GM18498 (cell line): ENCODE results near the gene AFF3.

Experiments
- ATAC-seq: cut with Tn5 transposase; IDR thresholded peaks from one replicate; pipeline ENCODE4 v1.9.1; 2021; ENCODE audit warnings: mild to moderate bottlenecking, moderate library complexity; ENCODE audit not compliant: unreplicated experiment

AFF3 gene

DNA sequence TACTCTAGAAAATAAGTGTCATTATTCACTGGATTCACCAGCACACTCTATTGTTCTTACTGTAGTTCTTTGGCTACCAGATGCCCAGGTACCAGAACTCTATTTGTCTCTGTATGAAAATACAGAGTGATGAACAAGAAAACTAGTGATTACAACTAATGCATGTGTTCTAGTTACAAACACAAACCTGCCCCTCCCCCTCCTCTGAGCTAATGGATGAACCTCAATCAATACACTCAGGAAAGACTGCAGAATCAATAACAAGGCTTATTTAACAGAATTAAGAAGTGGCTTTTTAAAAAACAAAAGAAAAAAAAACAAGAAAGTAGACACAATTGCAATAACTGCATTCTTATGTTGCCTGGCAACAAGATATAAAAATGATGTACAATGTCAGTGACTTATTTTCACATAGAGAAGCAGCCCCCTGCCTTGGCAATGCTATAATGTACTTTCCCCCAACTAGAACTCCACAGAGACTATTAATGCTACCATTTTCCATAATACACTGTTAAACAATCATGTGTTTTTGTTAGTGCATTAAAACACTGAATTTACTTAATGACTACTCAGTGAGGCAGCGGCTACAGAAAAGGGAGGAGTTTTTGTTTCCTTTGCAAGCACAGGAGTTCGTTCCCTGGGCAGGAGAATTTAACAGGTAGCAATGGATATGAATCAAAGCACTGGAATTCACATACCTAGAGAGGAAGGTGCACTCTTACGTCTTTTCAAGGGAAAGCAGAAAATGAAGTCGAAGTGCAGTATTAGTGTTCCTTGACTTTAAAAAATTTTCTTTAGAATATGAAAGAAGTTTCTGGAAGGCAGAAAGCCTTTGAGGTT is 333.8 kb downstream of the AFF3 start:
- ATAC-seq, result no peak

DNA sequence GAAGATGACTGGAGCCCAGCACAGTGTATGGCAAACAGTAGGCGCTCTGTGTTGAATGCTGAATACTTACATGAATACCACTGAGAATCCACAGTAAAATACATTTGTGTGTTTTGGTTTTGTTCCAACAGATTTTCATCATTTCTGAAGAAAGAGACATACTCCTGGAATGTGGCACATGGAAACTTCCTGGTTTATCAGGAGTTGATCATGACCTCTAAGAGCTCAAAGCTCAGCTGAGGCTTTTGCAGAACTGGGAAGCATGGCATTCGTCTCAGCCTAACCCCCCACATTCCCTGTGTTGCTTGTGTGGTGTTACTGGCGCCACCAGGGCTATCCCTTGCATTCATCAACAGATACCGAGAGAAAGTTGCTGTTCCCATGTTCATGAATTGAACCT is 335.6 kb downstream of the AFF3 start:
- no peak for ATAC-seq

GRCh38 chr2:99805930-99806476 is 336.4 kb downstream of the AFF3 start:
- no peak for ATAC-seq

DNA sequence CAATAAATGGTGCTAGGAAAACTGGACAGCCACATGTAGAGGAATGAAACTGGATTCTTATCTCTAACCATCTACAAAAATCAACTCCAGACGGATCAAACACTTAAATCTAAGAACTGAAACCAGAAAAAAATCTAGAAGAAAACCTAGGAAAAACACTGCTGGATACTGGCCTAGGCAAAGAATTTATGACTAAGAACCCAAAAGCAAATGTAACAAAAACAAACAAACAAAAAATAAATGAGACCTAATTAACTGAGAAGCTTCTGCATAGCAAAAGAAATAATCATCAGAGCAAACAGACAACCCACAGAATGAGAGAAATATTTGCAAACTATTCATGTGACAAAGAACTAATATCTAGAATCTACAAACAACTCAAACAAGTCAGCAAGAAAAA is 338.5 kb downstream of the AFF3 start:
- ATAC-seq, result no peak

DNA sequence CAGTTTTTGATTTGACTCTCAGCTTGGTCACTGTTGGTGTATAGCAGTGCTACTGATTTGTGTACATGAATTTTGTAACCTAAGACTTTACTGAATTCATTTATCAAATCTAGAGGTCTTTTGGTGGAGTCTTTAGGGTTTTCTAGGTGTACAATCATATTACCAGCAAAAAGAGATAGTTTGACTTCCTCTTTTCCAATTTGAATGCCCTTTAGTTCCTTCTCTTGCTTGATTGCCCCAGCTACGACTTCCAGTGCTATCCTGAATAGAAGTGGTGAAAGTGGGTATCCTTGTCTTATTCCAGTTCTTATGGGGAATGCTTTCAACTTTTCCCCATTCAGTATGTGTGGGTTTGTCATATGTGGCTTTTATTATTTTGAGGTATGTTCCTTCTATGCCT is 339.7 kb downstream of the AFF3 start:
- ATAC-seq, result no peak

- no peak for ATAC-seq
Observed at GRCh38 chr2:99801327-99801901, 341.0 kb downstream of the AFF3 start.

DNA sequence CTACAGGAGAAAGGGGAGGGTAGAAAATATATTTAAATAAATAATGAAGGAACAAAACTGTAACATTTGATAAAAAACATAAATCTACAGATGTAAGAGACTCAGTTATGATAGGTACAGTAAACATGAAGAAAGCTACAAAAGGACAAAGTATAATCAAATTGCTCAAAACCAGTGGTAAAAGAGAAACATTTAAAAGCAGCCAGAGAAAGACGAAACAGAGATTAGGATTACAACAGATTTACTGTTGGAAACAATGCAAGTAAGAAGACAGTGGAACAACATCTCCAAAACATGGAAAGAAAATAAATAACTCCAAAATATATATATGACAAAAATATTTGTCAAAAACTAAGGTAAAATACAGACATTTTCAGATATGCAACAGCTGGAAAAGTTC is 344.9 kb downstream of the AFF3 start:
- ATAC-seq, result no peak

GRCh38 chr2:99794414-99794813 is 348.0 kb downstream of the AFF3 start:
- no peak for ATAC-seq

DNA sequence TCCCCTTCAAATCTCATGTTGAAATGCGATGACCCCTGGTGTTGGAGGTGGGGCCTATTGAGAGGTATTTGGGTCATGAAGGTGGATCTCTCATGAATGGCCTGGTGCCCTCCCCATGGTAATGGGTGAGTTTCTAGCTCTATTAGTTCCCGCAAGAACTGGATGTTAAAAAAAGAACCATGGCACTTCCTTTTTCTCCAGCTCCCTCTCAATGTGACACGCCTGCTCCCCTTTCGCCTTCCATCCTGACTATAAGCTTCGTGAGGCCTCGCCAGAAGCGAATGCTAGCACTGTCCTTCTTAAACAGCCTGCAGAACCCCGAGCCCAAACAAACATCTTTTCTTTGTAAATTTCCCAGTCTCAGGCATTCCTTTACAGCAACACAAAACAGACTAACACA is 349.4 kb downstream of the AFF3 start:
- no peak for ATAC-seq

DNA sequence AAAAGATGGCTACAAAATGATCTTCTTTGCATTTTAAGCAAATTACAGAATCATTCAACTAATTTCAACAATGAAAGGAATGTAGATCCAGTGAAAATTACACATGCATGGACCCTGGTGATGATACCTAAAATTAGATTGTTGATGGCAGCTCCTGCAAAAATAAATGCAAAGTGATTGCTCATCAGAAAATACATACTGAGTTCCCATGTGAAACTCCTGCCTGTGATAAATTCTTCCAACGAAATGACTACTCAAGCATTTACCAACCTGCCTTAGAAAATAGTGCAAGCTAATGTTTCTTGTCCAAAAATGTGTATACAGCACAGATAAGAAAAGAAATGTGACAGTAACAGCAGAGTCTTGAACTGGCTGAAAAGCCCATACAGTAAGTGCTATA is 352.5 kb downstream of the AFF3 start:
- no peak for ATAC-seq

GRCh38 chr2:99787769-99788382 is 354.5 kb downstream of the AFF3 start:
- no peak for ATAC-seq

- no peak for ATAC-seq
Observed at GRCh38 chr2:99786636-99787390, 355.6 kb downstream of the AFF3 start.

- no peak for ATAC-seq
Observed at GRCh38 chr2:99784946-99785345, 357.4 kb downstream of the AFF3 start.

GRCh38 chr2:99784282-99784681 is 358.1 kb downstream of the AFF3 start:
- no peak for ATAC-seq

DNA sequence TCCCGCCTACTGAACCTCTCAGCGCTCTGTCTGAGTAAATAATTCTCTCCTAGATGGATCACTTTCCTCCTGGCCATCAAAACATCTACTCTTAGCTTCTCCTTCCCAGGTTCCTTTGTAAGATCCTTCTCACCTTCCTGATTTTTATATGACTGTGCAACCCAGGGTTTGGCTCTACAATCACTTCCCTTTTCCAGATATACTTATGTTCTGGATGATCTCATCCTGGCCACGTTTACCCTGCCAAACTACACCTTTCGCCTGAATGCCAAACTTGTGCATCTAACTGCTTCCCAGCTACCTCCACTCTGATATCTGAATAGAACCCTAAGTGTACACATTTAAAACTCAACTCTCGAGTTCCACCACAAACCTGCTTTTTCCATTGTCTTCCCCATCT is 362.1 kb downstream of the AFF3 start:
- no peak for ATAC-seq

GRCh38 chr2:99779276-99779675 is 363.1 kb downstream of the AFF3 start:
- ATAC-seq, result no peak

DNA sequence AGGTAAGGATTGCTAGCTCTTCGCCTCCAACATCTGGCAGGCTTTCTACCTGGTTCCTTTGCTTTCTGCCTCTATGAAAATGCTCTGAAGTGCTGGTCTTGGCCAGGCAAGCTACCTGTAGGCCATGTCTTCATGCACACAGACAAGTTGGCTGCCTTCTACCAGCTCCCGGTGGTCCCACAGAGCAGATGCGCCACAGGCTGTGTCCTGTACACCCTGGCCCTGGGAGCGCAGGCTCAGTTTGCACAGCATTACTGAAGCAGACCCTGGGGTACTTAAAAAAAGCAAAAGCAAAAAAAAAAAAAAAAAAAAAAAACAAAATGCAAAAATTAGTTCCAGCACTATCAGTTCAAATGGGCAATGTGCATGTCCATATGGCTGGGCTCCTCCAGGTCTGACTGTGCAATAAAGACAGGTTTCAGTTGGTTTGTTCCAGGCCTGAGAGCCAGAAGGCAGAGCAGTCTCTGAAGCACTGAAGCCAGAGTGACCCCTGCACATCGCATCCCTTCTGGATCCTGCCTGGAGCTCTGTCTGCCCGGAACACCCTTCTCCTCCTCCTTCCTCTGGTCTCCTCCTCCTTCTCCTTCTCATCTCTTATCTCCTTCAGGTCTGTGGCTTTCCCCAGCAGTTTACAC is 364.6 kb downstream of the AFF3 start:
- ATAC-seq, result no peak

GRCh38 chr2:99776906-99777646 is 365.3 kb downstream of the AFF3 start:
- no peak for ATAC-seq

DNA sequence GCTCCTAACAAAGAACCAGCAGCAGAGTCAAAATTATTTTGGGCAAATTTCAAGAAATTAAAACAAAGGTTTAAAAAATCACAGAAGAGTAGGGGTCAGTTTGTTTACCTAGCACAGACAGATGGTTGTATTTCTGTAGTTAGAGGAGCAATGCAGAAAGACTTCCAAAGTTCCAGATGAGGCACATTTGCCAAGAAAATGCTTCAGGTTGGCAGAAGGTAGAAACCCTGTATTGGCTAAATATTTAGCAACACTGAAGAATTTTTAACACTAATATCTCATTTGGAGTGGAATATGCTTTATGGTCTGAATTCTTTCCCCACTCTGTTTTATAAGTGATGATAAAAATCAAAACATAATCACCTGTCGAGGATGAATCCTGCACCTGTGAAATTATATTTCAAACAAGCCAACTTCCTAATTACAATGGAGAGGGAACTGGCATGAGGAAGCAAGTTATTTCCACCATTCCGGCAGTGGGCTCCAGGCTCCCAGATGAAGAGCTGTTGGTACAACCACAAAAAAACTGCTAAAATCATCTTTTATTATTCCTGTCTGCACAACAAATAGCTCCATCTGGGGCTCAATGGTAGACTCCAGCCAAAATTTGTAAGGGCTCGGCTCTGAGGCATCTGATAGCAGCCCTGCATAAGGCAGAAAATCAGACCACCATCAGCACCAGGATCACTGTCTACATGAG is 366.0 kb downstream of the AFF3 start:
- ATAC-seq, result no peak
